ENCODE data around the gene LRCH1. TPM values are rescaled to one million over a fixed set of nuclear protein-coding genes. Genes with fewer than 3 reads are reported as not detected.

Gene LRCH1
- total and polyA plus RNA-seq, 2 of the 13 experiments (the other 11 are each of a cell fraction or from before 2014, with no cell fraction given): 4.1 to 12.6 TPM

GRCh38 chr13:46659413-46660065 is 106.6 kb downstream of the LRCH1 start (continued):
- no peak for TF ChIP-seq DMTF1 (CRISPR knock-in tag; IDR thresholded peaks at IDR 0.05)
- TF ChIP-seq FOXO1 (CRISPR knock-in tag; IDR thresholded peaks at IDR 0.05): 0 out of 2 replicates have a peak, but pooled peaks have one; percentile 37
- peak in 1 of 2 experiments; percentile 37; a peak in 1 of 4 replicates for TF ChIP-seq EP300 (IDR thresholded peaks at IDR 0.05; ENCODE audit: low read depth in 2 of 2, low read length in 2 of 2)
- TF ChIP-seq EP300 (CRISPR knock-in tag; IDR thresholded peaks at IDR 0.05; ENCODE audit: borderline replicate concordance): no peak
- peak; percentile 77 for TF ChIP-seq ONECUT2 (CRISPR knock-in tag; IDR thresholded peaks at IDR 0.05)
- TF ChIP-seq ARID5B (CRISPR knock-in tag; IDR thresholded peaks at IDR 0.05): peak; percentile 74
- TF ChIP-seq FOXP4 (CRISPR knock-in tag; IDR thresholded peaks at IDR 0.05): peak; percentile 70
- 0 out of 2 replicates have a peak, but pooled peaks have one; percentile 32 for TF ChIP-seq SAP130 (CRISPR knock-in tag; IDR thresholded peaks at IDR 0.05; ENCODE audit: low read depth)
- 0 out of 2 replicates have a peak, but pooled peaks have one; percentile 27 for TF ChIP-seq ZNF503 (CRISPR knock-in tag; IDR thresholded peaks at IDR 0.05)
- 0 out of 2 replicates have a peak, but pooled peaks have one; percentile 20 for TF ChIP-seq ATF1 (CRISPR knock-in tag; IDR thresholded peaks at IDR 0.05)
- TF ChIP-seq HOXA3 (CRISPR knock-in tag; IDR thresholded peaks at IDR 0.05): 0 out of 2 replicates have a peak, but pooled peaks have one; percentile 18
- 0 out of 2 replicates have a peak, but pooled peaks have one; percentile 31 for TF ChIP-seq MIXL1 (CRISPR knock-in tag; IDR thresholded peaks at IDR 0.05)
- TF ChIP-seq LCORL (IDR thresholded peaks at IDR 0.05): no peak
- TF ChIP-seq LCORL (CRISPR knock-in tag; IDR thresholded peaks at IDR 0.05): 0 out of 2 replicates have a peak, but pooled peaks have one; percentile 18

Data from HepG2 (cell line).